Neural cell (in vitro differentiated cells): Measurements from ENCODE around the gene NOTCH4. TPM values are rescaled to one million over a fixed set of nuclear protein-coding genes. Genes with fewer than 3 reads are reported as not detected.

Experiments
- H2AFZ ChIP-seq: fragments of 200-600, 300-800 bp; sonication (generic), shearing (Covaris generic); 2 replicates; pipeline ENCODE4 v1.6.0; 2014; ENCODE audit warnings: low read depth, mild to moderate bottlenecking, antibody characterized with exemption, low read length, moderate library complexity
- H3F3A ChIP-seq: fragments of 200-600 bp; shearing (Covaris generic); 2 replicates; pipeline ENCODE4 v1.6.1; 2016; ENCODE audit warnings: mild to moderate bottlenecking, moderate library complexity, mixed read lengths, antibody characterized with exemption, low read length; ENCODE audit not compliant: insufficient read depth, poor library complexity, severe bottlenecking
- H3K27ac ChIP-seq: fragments of 200-600, 300-800 bp; sonication (generic), shearing (Covaris generic); 2 replicates; pipeline ENCODE4 v1.5.1; 2014; ENCODE audit warnings: mild to moderate bottlenecking, low read length, moderate library complexity
- H3K27me3 ChIP-seq: fragments of 300-800, 200-600 bp; sonication (generic), shearing (Covaris generic); 2 replicates; pipeline ENCODE4 v1.6.0; 2014; ENCODE audit warnings: mild to moderate bottlenecking, low read depth, low read length, moderate library complexity; ENCODE audit not compliant: insufficient read depth
- H3K36me3 ChIP-seq: fragments of 300-800, 200-600 bp; sonication (generic), shearing (Covaris generic); 2 replicates; pipeline ENCODE4 v1.5.1; 2014; ENCODE audit warnings: mild to moderate bottlenecking, antibody characterized with exemption, low read length, moderate library complexity; ENCODE audit not compliant: insufficient read depth
- H3K4me2 ChIP-seq: fragments of 300-800, 200-600 bp; sonication (generic), shearing (Covaris generic); 2 replicates; pipeline ENCODE4 v1.6.0; 2014; ENCODE audit warnings: mild to moderate bottlenecking, low read length
- H3K4me3 ChIP-seq: fragments of 300-800, 200-600 bp; sonication (generic), shearing (Covaris generic); 2 replicates; pipeline ENCODE4 v1.5.1; 2014; ENCODE audit warnings: mild to moderate bottlenecking, low read length, moderate library complexity
- H3K79me2 ChIP-seq: fragments of 200-600 bp; shearing (Covaris generic); replicated peaks from 2 replicates; pipeline ENCODE4 v1.6.0; 2014; ENCODE audit warnings: mild to moderate bottlenecking, low read length, moderate library complexity; ENCODE audit not compliant: insufficient read depth
- H3K9ac ChIP-seq: fragments of 300-800, 200-600 bp; sonication (generic), shearing (Covaris generic); 2 replicates; pipeline ENCODE4 v1.6.1; 2016; ENCODE audit warnings: mild to moderate bottlenecking, low read length, mixed read lengths
- H3K9me2 ChIP-seq: fragments of 200-600 bp; shearing (Covaris generic); 2 replicates; pipeline ENCODE4 v1.6.1; 2016; ENCODE audit warnings: mild to moderate bottlenecking, low read length, mixed read lengths; ENCODE audit not compliant: insufficient read depth
- H3K9me3 ChIP-seq: fragments of 200-600, 300-800 bp; sonication (generic), shearing (Covaris generic); 2 replicates; pipeline ENCODE4 v1.6.1; 2016; ENCODE audit warnings: mild to moderate bottlenecking, mixed run types, low read length, moderate library complexity, mixed read lengths
- H4K20me1 ChIP-seq: fragments of 200-600 bp; shearing (Covaris generic); 2 replicates; pipeline ENCODE4 v1.6.1; 2016; ENCODE audit warnings: mild to moderate bottlenecking, mixed run types; ENCODE audit not compliant: insufficient read depth
- CTCF ChIP-seq: fragments of 450-650 bp; IDR thresholded peaks from 2 replicates; pipeline ENCODE4 v1.5.1; 2014; ENCODE audit warnings: antibody characterized with exemption, mild to moderate bottlenecking, moderate library complexity; ENCODE audit not compliant: poor library complexity, severe bottlenecking
- EP300 ChIP-seq: fragments of 450-650 bp; conservative IDR thresholded peaks from 2 replicates; pipeline ENCODE4 v1.6.1; 2014; ENCODE audit warnings: antibody characterized with exemption, mild to moderate bottlenecking, moderate library complexity; ENCODE audit not compliant: poor library complexity, severe bottlenecking
- EZH2 ChIP-seq: fragments of 200-600, 300-800 bp; shearing (Covaris generic), sonication (generic); IDR thresholded peaks from 2 replicates; pipeline ENCODE4 v1.6.1; 2014; ENCODE audit warnings: antibody characterized with exemption, low read length, borderline replicate concordance, mild to moderate bottlenecking; ENCODE audit not compliant: insufficient read depth, poor library complexity, severe bottlenecking
- MXI1 ChIP-seq: fragments of 450-650 bp; conservative IDR thresholded peaks from 2 replicates; pipeline ENCODE4 v1.6.1; 2014; ENCODE audit warnings: antibody characterized with exemption, mild to moderate bottlenecking; ENCODE audit not compliant: poor library complexity, severe bottlenecking
- POLR2AphosphoS5 ChIP-seq: IDR thresholded peaks from 2 replicates; pipeline ENCODE4 v1.6.1; 2012
- RAD21 ChIP-seq: fragments of 450-650 bp; conservative IDR thresholded peaks from 2 replicates; pipeline ENCODE4 v1.6.1; 2014; ENCODE audit warnings: antibody characterized with exemption, mild to moderate bottlenecking, moderate library complexity
- REST ChIP-seq: IDR thresholded peaks from 2 replicates; pipeline ENCODE4 v1.6.1; 2012; ENCODE audit warnings: borderline replicate concordance
- SMC3 ChIP-seq: fragments of 450-650 bp; conservative IDR thresholded peaks from 2 replicates; pipeline ENCODE4 v1.6.1; 2014; ENCODE audit warnings: antibody characterized with exemption, mild to moderate bottlenecking, moderate library complexity; ENCODE audit not compliant: poor library complexity
- TAF1 ChIP-seq: IDR thresholded peaks from 2 replicates; pipeline ENCODE4 v1.6.1; 2012; ENCODE audit warnings: low read depth
- polyA plus RNA-seq: library from polyadenylated mRNA; depleted of rRNA; stranded (reverse); fragments of >200 nt; gene quantifications from 2 replicates; pipeline ENCODE4 v1.2.3, GENCODE V29; 2014

Gene NOTCH4
- polyA plus RNA-seq, 1 donor from 2014 or later = 5.5 TPM

GRCh38 chr6:32202186-32202585, 21.7 kb downstream of the NOTCH4 start:
- Histone ChIP-seq H3K4me3 (no peak overlapping the region), H3K79me2 (no peaks in the 10 kb centered on the region), H4K20me1 (no peaks in the 10 kb centered on the region), H3K9ac (no peak overlapping the region), H3K36me3 (no peaks in the 10 kb centered on the region), H3K9me3 (no peaks in the 10 kb centered on the region), H3F3A (no peaks in the 10 kb centered on the region), H3K27ac (no peak overlapping the region), H3K27me3 (no peaks in the 10 kb centered on the region), H2AFZ (no peak overlapping the region), H3K4me2 (no peak overlapping the region), H3K9me2 (no peaks in the 10 kb centered on the region)
- no peak for TF ChIP-seq MXI1
- TF ChIP-seq RAD21 = no peak
- TF ChIP-seq EP300 = no peak

GRCh38 chr6:32200711-32201475, 23.0 kb downstream of the NOTCH4 start:
- H3K9ac ChIP-seq = no peak overlapping the region
- H3K4me3 ChIP-seq = no peak overlapping the region
- no peak overlapping the region for H2AFZ ChIP-seq
- TF ChIP-seq MXI1 (no peak), EZH2 (no peak)
- H3K27ac ChIP-seq = no peak overlapping the region
- no peaks in the 10 kb centered on the region for H3F3A ChIP-seq
- H3K79me2 ChIP-seq = no peaks in the 10 kb centered on the region
- no peaks in the 10 kb centered on the region for H3K27me3 ChIP-seq
- H3K36me3 ChIP-seq = no peaks in the 10 kb centered on the region
- H3K4me2 ChIP-seq = no peak overlapping the region
- no peaks in the 10 kb centered on the region for H4K20me1 ChIP-seq
- no peaks in the 10 kb centered on the region for H3K9me3 ChIP-seq
- H3K9me2 ChIP-seq = no peaks in the 10 kb centered on the region

- Histone ChIP-seq H4K20me1 (no peaks in the 10 kb centered on the region), H3K4me2 (no peak overlapping the region), H3K4me3 (no peak overlapping the region), H2AFZ (no peak overlapping the region), H3F3A (peaks cover 5% of the 10 kb centered on the region), H3K9me2 (no peaks in the 10 kb centered on the region), H3K27ac (no peak overlapping the region), H3K36me3 (no peaks in the 10 kb centered on the region), H3K9ac (no peak overlapping the region), H3K79me2 (no peaks in the 10 kb centered on the region), H3K9me3 (no peaks in the 10 kb centered on the region), H3K27me3 (no peaks in the 10 kb centered on the region)
- TF ChIP-seq SMC3 (no peak), TAF1 (no peak), EP300 (no peak), RAD21 (no peak), MXI1 (no peak), CTCF (no peak), REST (no peak), POLR2AphosphoS5 (no peak), EZH2 (no peak)
Observed at GRCh38 chr6:32198866-32199265, 25.0 kb downstream of the NOTCH4 start.
